Measurements from ENCODE around the gene BAIAP2L2.

The BAIAP2L2 gene

GRCh38 chr22:38111925-38112355, 1.5 kb upstream of the BAIAP2L2 start:
- no peak for TF ChIP-seq CTCF (IDR thresholded peaks at IDR 0.05; ENCODE audit: borderline replicate concordance, insufficient read depth, low read depth, low read length)
- H3K4me3 ChIP-seq (ENCODE audit: low read depth, low read length): no peak overlapping the region

GRCh38 chr22:38110863-38111852, 674 bp upstream of the BAIAP2L2 start:
- no peak for TF ChIP-seq CTCF (IDR thresholded peaks at IDR 0.05; ENCODE audit: borderline replicate concordance, insufficient read depth, low read depth, low read length)
- no peak overlapping the region for H3K4me3 ChIP-seq (ENCODE audit: low read depth, low read length)

- no peak overlapping the region for H3K4me3 ChIP-seq (ENCODE audit: low read depth, low read length)
- no peak for TF ChIP-seq CTCF (IDR thresholded peaks at IDR 0.05; ENCODE audit: borderline replicate concordance, insufficient read depth, low read depth, low read length)
Measured at GRCh38 chr22:38109371-38110001, 998 bp downstream of the BAIAP2L2 start.

GRCh38 chr22:38108561-38109319, 1.7 kb downstream of the BAIAP2L2 start:
- TF ChIP-seq CTCF (IDR thresholded peaks at IDR 0.05; ENCODE audit: borderline replicate concordance, insufficient read depth, low read depth, low read length): no peak
- no peak overlapping the region for H3K4me3 ChIP-seq (ENCODE audit: low read depth, low read length)

GRCh38 chr22:38107692-38108515, 2.6 kb downstream of the BAIAP2L2 start:
- H3K4me3 ChIP-seq (ENCODE audit: low read depth, low read length): no peak overlapping the region
- no peak for TF ChIP-seq CTCF (IDR thresholded peaks at IDR 0.05; ENCODE audit: borderline replicate concordance, insufficient read depth, low read depth, low read length)

- TF ChIP-seq CTCF (IDR thresholded peaks at IDR 0.05; ENCODE audit: borderline replicate concordance, insufficient read depth, low read depth, low read length): no peak
- no peak overlapping the region for H3K4me3 ChIP-seq (ENCODE audit: low read depth, low read length)
Measured at GRCh38 chr22:38106814-38107578, 3.5 kb downstream of the BAIAP2L2 start.

Data from GM12875 (cell line).